PC-3 (cell line): ENCODE measurements around the gene EIF4E1B. TPM values are rescaled to one million over a fixed set of nuclear protein-coding genes. Genes with fewer than 3 reads are reported as not detected.

Experiments
- ATAC-seq: fragments of 200-7000 bp; cut with Tn5 transposase; 2 replicates; pipeline ENCODE4 v1.9.1; 2020; ENCODE audit warnings: mild to moderate bottlenecking, moderate library complexity
- BruUV-seq: library from RNA; stranded (reverse); fragments of 400-500 nt; replicated peaks from 2 replicates; lab custom pipeline; 2021; lab: Mats Ljungman, UMichigan
- CTCF ChIA-PET: fragments of 300-600 bp; sonication (Branson Sonifier 250); formaldehyde crosslinking; loops from one replicate; lab custom pipeline; 2022; ENCODE audit warnings: antibody characterized with exemption; lab: Charles Lee
- POLR2A ChIA-PET: fragments of 300-600 bp; sonication (Branson Sonifier 250); formaldehyde crosslinking; loops from one replicate; lab custom pipeline; 2022; ENCODE audit warnings: antibody characterized with exemption; ENCODE audit not compliant: unreplicated experiment; lab: Charles Lee
- DNase-seq: peaks from one replicate; pipeline ENCODE4 v3.0.0-alpha.2; 2015
- H2AFZ ChIP-seq: fragments of 300-600 bp; sonication (generic); 2 replicates; pipeline ENCODE4 v1.6.0; 2016; ENCODE audit warnings: antibody characterized with exemption, low read length
- H3F3A ChIP-seq: fragments of 300-600 bp; sonication (generic); one replicate; pipeline ENCODE4 v1.6.0; 2017; ENCODE audit warnings: antibody characterized with exemption, low read length, control low read depth, mild to moderate bottlenecking; ENCODE audit not compliant: unreplicated experiment
- H3K27ac ChIP-seq: fragments of 300-600 bp; sonication (generic); 2 replicates; pipeline ENCODE4 v1.5.1; 2016; ENCODE audit warnings: mild to moderate bottlenecking, low read length
- H3K27me3 ChIP-seq: fragments of 300-600 bp; sonication (generic); 2 replicates; pipeline ENCODE4 v1.6.1; 2016; ENCODE audit warnings: low read length, mixed read lengths
- H3K36me3 ChIP-seq: fragments of 300-600 bp; sonication (generic); 2 replicates; pipeline ENCODE4 v1.6.1; 2016; ENCODE audit warnings: low read depth, mixed run types, low read length, mixed read lengths
- H3K4me1 ChIP-seq: fragments of 300-600 bp; sonication (generic); 2 replicates; pipeline ENCODE4 v1.5.1; 2016; ENCODE audit warnings: low read length; ENCODE audit not compliant: insufficient read depth
- H3K4me2 ChIP-seq: fragments of 300-600 bp; sonication (generic); 2 replicates; pipeline ENCODE4 v1.6.0; 2016; ENCODE audit warnings: low read length
- H3K4me3 ChIP-seq: fragments of 300-600 bp; sonication (generic); 2 replicates; pipeline ENCODE4 v1.5.1; 2016; ENCODE audit warnings: mild to moderate bottlenecking, low read length, mixed read lengths
- H3K79me2 ChIP-seq: fragments of 300-600 bp; sonication (generic); 2 replicates; pipeline ENCODE4 v1.6.1; 2017; ENCODE audit warnings: low read length, mixed read lengths
- H3K9ac ChIP-seq: fragments of 300-600 bp; sonication (generic); 2 replicates; pipeline ENCODE4 v1.6.0; 2016; ENCODE audit warnings: mild to moderate bottlenecking, low read length
- H3K9me2 ChIP-seq: fragments of 300-600 bp; sonication (generic); replicated peaks from 2 replicates; pipeline ENCODE4 v1.6.1; 2016; ENCODE audit warnings: mixed run types, low read length, mixed read lengths
- H3K9me3 ChIP-seq: fragments of 300-600 bp; sonication (generic); 2 replicates; pipeline ENCODE4 v1.6.1; 2016; ENCODE audit warnings: low read length, mixed read lengths
- H4K20me1 ChIP-seq: fragments of 300-600 bp; sonication (generic); 2 replicates; pipeline ENCODE4 v1.6.1; 2016; ENCODE audit warnings: low read length, mixed read lengths
- EZH2 ChIP-seq: fragments of 300-600 bp; sonication (generic); IDR thresholded peaks from one replicate; pipeline ENCODE4 v1.6.1; 2017; ENCODE audit warnings: antibody characterized with exemption, mild to moderate bottlenecking, low read length; ENCODE audit not compliant: unreplicated experiment
- EZH2phosphoT487 ChIP-seq: fragments of 300-600 bp; sonication (generic); IDR thresholded peaks from 2 replicates; pipeline ENCODE4 v1.6.1; 2018; ENCODE audit warnings: mild to moderate bottlenecking, antibody characterized with exemption, low read length, borderline replicate concordance
- intact Hi-C: fragments of 100-400 bp; cut with micrococcal nuclease; formaldehyde crosslinking; loops from 2 replicates; pipeline ENCODE4 v1.9.0; 2023
- microRNA-seq: library from miRNA; unstranded; fragments of <30 nt; microRNA quantifications from one replicate; pipeline ENCODE4 v1.1.0, GENCODE V29; 2020; ENCODE audit not compliant: unreplicated experiment
- total RNA-seq: library from RNA; depleted of rRNA; stranded (reverse); fragments of >200 nt; gene quantifications from 2 replicates; pipeline ENCODE4 v1.2.3, GENCODE V29; 2014; rRNA removed
- TF ChIP-seq, protein P1 (sequence below): fragments of 300-600 bp; sonication (generic); conservative IDR thresholded peaks from 2 replicates; pipeline ENCODE4 v1.5.1; 2017; ENCODE audit warnings: antibody characterized with exemption, low read depth, mild to moderate bottlenecking, low read length

Gene EIF4E1B
- total RNA-seq, 1 experiment from 2014 or later = not detected

DNA sequence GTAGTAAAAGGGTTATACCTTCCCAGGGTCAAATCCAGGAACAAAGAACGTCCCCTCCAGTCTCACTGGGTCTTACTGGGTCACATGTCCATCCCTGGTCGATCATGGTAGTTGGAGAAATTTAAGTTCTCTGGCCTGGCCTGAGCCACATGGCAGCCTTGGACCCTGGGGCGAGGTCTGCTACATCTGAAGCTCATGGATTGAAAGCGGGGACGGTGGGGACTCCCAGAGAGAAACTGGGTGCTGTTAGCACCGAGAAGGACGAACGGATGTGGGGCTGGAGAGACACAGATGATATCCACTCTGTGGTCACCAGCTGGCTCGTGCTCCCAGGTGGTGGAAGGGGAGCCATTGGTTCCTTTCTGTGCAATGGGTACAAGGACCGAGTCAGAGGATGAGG, 63.7 kb downstream of the EIF4E1B start:
- Histone ChIP-seq H3K27ac (no peak overlapping the region), H3K27me3 (peaks cover 31% of the 10 kb centered on the region), H3K36me3 (no peaks in the 10 kb centered on the region), H3K79me2 (no peaks in the 10 kb centered on the region), H2AFZ (no peak overlapping the region), H3K9ac (no peak overlapping the region), H4K20me1 (no peaks in the 10 kb centered on the region), H3F3A (no peaks in the 10 kb centered on the region), H3K9me3 (no peaks in the 10 kb centered on the region), H3K4me3 (no peak overlapping the region), H3K4me1 (no peaks in the 10 kb centered on the region; the same call in 1 of the 2 replicates), H3K9me2 (no peaks in the 10 kb centered on the region), H3K4me2 (no peak overlapping the region)
- ATAC-seq = no peak
- no TSS peak for BruUV-seq
- TF ChIP-seq EZH2 (no peak), EZH2phosphoT487 (no peak)
- TF ChIP-seq, protein P1, sequence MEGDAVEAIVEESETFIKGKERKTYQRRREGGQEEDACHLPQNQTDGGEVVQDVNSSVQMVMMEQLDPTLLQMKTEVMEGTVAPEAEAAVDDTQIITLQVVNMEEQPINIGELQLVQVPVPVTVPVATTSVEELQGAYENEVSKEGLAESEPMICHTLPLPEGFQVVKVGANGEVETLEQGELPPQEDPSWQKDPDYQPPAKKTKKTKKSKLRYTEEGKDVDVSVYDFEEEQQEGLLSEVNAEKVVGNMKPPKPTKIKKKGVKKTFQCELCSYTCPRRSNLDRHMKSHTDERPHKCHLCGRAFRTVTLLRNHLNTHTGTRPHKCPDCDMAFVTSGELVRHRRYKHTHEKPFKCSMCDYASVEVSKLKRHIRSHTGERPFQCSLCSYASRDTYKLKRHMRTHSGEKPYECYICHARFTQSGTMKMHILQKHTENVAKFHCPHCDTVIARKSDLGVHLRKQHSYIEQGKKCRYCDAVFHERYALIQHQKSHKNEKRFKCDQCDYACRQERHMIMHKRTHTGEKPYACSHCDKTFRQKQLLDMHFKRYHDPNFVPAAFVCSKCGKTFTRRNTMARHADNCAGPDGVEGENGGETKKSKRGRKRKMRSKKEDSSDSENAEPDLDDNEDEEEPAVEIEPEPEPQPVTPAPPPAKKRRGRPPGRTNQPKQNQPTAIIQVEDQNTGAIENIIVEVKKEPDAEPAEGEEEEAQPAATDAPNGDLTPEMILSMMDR = no peak
- CTCF ChIA-PET = no interaction called here
- DNase-seq = no peak
- POLR2A ChIA-PET = no interaction called here
- intact Hi-C loops = no loop called here

DNA sequence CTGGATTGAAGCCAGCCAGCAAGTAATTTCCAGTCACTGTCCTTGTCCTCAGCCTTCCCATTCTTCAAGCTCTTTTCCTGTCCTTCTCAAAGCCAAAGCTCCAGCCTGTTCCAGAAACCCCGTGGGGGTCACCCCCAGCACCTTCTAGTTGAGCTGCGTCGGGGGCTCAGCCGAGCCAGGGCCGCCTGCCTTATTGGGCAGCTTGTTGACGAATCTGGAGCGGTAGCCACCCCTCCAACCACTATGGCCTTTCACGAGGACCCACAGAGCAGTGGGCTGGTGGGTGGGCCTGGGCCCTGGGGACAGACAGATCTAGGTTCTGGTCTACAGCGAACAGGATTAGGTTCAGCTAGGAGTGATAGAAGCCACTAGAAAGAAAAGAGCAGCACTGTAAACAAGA, 64.2 kb downstream of the EIF4E1B start:
- ChIA-PET POLR2A (no interaction called here), CTCF (no interaction called here)
- Histone ChIP-seq H3K36me3 (no peaks in the 10 kb centered on the region), H3K9ac (no peak overlapping the region), H3K4me2 (no peak overlapping the region), H3K4me1 (no peaks in the 10 kb centered on the region; the same call in 1 of the 2 replicates), H4K20me1 (no peaks in the 10 kb centered on the region), H2AFZ (no peak overlapping the region), H3K4me3 (no peak overlapping the region), H3F3A (no peaks in the 10 kb centered on the region), H3K9me2 (no peaks in the 10 kb centered on the region), H3K27ac (no peak overlapping the region), H3K79me2 (no peaks in the 10 kb centered on the region), H3K9me3 (no peaks in the 10 kb centered on the region), H3K27me3 (peaks cover 31% of the 10 kb centered on the region)
- DNase-seq (no peak), ATAC-seq (no peak)
- no TSS peak for BruUV-seq
- intact Hi-C loops = no loop called here
- TF ChIP-seq EZH2phosphoT487 (no peak), EZH2 (no peak)
- TF ChIP-seq, protein P1 = no peak

DNA sequence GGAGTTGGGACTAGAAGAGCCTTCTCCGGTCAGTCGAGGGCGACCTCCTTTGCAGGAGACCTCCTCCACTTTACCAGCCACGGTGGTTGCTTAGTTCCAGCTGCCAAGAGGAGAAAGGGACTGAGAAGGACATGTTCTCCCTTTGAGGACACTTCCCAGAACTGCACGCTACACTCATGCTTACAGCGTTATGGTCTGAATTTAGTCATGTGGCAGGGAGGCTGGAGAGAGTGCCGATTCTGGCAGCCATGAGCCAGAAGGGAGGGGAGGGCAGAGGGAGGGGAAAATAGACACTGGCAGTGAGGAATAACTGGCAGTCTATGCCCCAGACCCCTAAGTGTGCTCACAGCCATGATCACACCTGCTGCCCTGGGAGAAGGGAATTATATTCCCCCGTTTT, 64.6 kb downstream of the EIF4E1B start:
- Histone ChIP-seq H3K9me2 (no peaks in the 10 kb centered on the region), H3K4me3 (no peak overlapping the region), H3K4me1 (no peaks in the 10 kb centered on the region; the same call in 1 of the 2 replicates), H2AFZ (no peak overlapping the region), H3K4me2 (no peak overlapping the region), H3K36me3 (no peaks in the 10 kb centered on the region), H4K20me1 (no peaks in the 10 kb centered on the region), H3F3A (no peaks in the 10 kb centered on the region), H3K27ac (no peak overlapping the region), H3K79me2 (no peaks in the 10 kb centered on the region), H3K9ac (no peak overlapping the region), H3K9me3 (no peaks in the 10 kb centered on the region), H3K27me3 (peaks cover 31% of the 10 kb centered on the region)
- no peak for TF ChIP-seq EZH2
- TF ChIP-seq, protein P1 = no peak
- no peak for TF ChIP-seq EZH2phosphoT487
- POLR2A ChIA-PET = no interaction called here
- CTCF ChIA-PET = no interaction called here
- intact Hi-C loops = no loop called here
- BruUV-seq = no TSS peak
- ATAC-seq (no peak), DNase-seq (no peak)

Small RNAs within 50 kb of the gene (microRNA-seq; reads per million reads assigned to microRNA genes)
- not detected for gene MIR4281

Other genes starting within 250 kb of the EIF4E1B start
- 92.6 and 103 TPM in 2 replicates for gene NOP16, start 242.1 kb upstream of the EIF4E1B start, total RNA-seq
- 164 and 174 TPM in 2 replicates for gene HIGD2A, start 241.9 kb upstream of the EIF4E1B start, total RNA-seq
- gene CLTB, start 214.1 kb upstream of the EIF4E1B start, total RNA-seq = 354 and 460 TPM in 2 replicates
- gene FAF2, start 182.3 kb upstream of the EIF4E1B start, total RNA-seq = 51.4 TPM in 2 replicates
- 19.2 and 28.3 TPM in 2 replicates for gene RNF44, start 93.3 kb upstream of the EIF4E1B start, total RNA-seq
- gene CDHR2, start 81.3 kb upstream of the EIF4E1B start, total RNA-seq = 0.07 TPM in 1 of 2 replicates, not detected in the other
- gene GPRIN1, start 20.5 kb upstream of the EIF4E1B start, total RNA-seq = 18.7 and 19.9 TPM in 2 replicates
- gene SNCB, start 141 bp upstream of the EIF4E1B start, total RNA-seq = 2.1 and 8.6 TPM in 2 replicates
- gene TSPAN17, start 16.8 kb downstream of the EIF4E1B start, total RNA-seq = 47.3 and 56.3 TPM in 2 replicates
- 0.07 and 0.46 TPM in 2 replicates for gene UNC5A, start 179.9 kb downstream of the EIF4E1B start, total RNA-seq